ENCODE measurements around the gene RGP1. TPM values are rescaled to one million over a fixed set of nuclear protein-coding genes. Genes with fewer than 3 reads are reported as not detected.

The RGP1 gene, protein sequence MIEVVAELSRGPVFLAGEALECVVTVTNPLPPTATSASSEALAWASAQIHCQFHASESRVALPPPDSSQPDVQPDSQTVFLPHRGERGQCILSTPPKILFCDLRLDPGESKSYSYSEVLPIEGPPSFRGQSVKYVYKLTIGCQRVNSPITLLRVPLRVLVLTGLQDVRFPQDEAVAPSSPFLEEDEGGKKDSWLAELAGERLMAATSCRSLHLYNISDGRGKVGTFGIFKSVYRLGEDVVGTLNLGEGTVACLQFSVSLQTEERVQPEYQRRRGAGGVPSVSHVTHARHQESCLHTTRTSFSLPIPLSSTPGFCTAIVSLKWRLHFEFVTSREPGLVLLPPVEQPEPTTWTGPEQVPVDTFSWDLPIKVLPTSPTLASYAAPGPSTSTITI
- total RNA-seq, result 14.8 and 17.7 TPM in 2 replicates

DNA sequence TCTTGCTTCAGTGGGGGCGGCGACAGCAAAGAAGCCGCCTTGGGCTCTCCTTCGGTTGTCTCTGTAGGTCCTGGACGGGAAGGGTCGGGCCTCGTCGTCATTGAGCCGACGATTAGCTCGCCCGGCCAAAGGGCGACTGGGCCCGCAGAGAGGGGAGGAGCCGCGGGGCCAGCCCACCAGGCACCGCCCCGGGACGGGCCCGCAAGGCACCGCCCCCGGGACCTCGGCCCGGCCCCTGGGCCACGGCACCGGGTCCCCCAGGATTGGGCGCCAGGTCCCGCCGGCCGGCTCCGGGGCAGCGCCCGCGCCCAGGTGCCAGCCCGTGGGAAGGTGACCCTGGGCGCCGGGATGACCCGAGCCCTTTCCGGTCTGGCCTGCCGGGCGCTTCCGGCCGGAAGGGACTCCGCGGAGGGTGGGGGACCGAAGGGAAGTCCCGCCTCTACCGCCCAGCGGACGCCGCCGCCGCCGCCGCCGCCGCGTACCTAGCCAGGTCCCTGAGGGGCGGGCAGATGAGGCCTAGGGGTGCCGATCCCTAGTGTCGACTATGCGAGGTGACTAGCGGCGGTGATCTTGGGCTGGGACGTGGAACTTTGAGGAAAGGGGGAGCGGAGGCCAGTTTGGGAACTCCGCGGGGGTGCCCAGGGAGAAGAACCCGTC lies at the start of gene RGP1, which contains the start of gene GBA2:
TSS of gene RGP1 (plus strand) at position 430 of the 657 bp plus-strand sequence. CDS start 469 bp downstream, outside the sequence.
TSS of gene GBA2 (minus strand) at position 371 of the 657 bp plus-strand sequence. CDS start 524 bp downstream, outside the sequence.
- TF ChIP-seq, protein P1, sequence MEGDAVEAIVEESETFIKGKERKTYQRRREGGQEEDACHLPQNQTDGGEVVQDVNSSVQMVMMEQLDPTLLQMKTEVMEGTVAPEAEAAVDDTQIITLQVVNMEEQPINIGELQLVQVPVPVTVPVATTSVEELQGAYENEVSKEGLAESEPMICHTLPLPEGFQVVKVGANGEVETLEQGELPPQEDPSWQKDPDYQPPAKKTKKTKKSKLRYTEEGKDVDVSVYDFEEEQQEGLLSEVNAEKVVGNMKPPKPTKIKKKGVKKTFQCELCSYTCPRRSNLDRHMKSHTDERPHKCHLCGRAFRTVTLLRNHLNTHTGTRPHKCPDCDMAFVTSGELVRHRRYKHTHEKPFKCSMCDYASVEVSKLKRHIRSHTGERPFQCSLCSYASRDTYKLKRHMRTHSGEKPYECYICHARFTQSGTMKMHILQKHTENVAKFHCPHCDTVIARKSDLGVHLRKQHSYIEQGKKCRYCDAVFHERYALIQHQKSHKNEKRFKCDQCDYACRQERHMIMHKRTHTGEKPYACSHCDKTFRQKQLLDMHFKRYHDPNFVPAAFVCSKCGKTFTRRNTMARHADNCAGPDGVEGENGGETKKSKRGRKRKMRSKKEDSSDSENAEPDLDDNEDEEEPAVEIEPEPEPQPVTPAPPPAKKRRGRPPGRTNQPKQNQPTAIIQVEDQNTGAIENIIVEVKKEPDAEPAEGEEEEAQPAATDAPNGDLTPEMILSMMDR (IDR thresholded peaks at IDR 0.05; ENCODE audit: insufficient read depth, low read depth, low read length), result no peak
- peak; percentile 79 for DNase-seq (ENCODE audit: low read depth)
- peak within 1 kb of the TSS; percentile 91 for H3K4me3 ChIP-seq (ENCODE audit: low read depth, low read length)

DNA sequence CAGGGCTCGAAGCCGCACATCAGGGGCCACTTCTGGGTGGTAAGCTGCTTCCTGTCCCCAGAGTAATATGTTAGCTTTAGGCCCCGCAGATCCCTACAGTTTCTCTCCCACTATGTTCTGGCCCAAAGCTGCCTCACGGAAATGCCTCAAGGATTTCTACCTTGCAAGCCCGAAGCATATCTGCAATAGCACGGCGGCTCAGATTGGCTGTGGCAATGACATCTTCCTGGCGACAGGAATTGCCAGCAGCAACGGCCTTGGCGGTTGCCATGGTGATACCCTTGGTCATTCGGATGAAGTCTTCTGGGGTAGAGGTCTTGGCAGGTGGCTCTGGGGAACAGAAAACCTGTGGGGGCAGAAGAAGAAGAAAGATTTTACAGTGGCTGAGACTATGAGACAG lies 49.1 kb upstream of the RGP1 start:
- TF ChIP-seq, protein P1 (IDR thresholded peaks at IDR 0.05; ENCODE audit: insufficient read depth, low read depth, low read length), result no peak
- no peak for DNase-seq (ENCODE audit: low read depth)
- H3K4me3 ChIP-seq (ENCODE audit: low read depth, low read length), result no peak overlapping the region

DNA sequence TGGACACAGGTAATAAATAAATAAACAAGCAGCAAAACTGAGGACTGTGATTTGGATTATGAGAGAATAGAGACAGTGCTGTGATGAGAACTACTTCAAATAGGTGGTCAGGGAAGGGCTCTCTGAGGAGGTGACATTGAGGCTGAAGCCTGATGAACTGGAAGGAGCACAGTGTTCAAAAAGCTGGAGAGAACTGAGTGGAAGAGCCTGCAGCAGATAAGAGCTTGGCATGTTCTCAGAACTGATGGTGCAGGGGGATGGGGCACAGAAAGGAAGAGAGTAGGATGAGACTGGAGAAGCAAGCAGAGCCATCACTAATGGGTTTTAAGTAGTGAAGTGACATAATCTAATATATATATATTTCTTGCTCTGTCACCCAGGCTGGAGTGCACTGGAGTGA lies 48.1 kb upstream of the RGP1 start:
- TF ChIP-seq, protein P1 (IDR thresholded peaks at IDR 0.05; ENCODE audit: insufficient read depth, low read depth, low read length), result no peak
- H3K4me3 ChIP-seq (ENCODE audit: low read depth, low read length), result no peak overlapping the region
- no peak for DNase-seq (ENCODE audit: low read depth)

DNA sequence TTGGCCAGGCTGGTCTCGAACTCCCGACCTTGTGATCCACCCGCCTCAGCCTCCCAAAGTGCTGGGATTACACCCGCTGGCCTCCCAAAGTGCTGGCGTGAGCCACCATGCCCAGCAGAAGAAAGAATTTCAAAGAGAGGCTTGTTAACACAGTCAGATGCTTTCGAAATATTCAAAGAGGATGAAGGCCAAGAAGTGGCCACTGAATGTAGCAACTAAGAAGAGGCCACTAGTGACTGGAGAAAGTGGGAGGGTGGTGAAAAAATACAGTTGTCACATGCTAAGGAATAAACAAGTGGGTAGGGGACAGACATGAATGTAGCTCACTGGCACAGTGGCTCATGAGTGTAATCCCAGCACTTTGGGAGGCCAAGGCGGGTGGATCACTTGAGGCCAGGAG lies 46.4 kb upstream of the RGP1 start:
- TF ChIP-seq, protein P1 (IDR thresholded peaks at IDR 0.05; ENCODE audit: insufficient read depth, low read depth, low read length), result no peak
- no peak overlapping the region for H3K4me3 ChIP-seq (ENCODE audit: low read depth, low read length)

DNA sequence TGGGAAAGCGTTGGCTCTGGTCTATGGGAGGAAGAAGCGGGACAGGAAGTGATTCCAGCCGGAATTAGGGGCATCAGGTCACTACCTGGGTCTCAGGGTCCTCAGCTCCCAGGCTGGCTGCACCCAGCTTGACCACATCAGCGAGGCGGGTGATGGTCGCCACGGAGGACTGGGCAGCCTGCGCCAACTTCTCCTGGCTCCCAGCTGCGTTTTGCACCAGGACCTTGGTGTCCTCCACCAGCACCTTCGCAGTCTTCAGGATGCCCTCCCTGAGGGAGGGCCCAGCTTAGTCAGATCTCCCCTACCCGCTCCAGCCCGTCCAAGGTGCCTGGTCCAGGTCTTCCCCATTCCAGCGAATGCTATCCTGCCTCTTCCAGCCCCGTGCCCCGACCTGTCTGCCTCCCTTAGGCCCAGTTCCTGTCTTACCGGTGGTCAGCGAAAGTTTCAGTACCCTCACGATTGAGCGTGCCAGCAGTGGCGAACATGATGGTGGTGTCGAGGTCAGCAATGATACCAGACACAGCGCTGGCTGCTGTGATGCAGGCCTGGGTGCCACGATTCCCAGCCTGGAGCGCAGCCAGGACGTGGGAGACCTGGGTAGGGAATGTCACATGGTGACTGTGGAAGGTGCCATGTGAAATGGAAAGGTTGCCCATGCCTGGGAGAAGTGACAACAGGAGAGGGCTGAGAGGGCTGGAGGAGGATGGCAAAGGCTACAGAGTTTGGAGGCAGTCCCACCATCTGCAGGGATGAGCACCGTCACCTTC lies 45.0 kb upstream of the RGP1 start:
- H3K4me3 ChIP-seq (ENCODE audit: low read depth, low read length), result no peak overlapping the region
- TF ChIP-seq, protein P1 (IDR thresholded peaks at IDR 0.05; ENCODE audit: insufficient read depth, low read depth, low read length), result no peak
- no peak for DNase-seq (ENCODE audit: low read depth)

More for the DNA sequence above, 46.4 kb upstream of the RGP1 start:
- DNase-seq (ENCODE audit: low read depth), result no peak

DNA sequence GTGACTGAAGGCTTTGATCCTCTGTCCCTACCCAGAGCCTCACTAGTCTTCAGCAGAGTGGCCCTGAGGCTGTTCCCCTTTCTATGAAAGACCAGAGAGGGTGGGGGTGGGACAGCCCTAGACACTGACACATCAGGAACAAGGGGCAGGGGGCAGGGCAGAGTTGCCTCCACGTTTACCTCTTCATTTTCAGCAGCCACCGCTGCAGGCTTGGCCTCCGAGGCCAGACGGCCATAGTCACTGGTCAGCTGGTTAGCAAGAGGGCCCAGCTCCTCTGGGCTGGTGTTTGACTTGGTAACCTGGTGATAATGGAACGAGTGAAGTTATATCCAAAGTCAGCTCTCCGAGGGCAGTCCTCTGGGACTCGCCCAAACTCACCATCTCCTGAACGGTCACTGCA lies 43.7 kb upstream of the RGP1 start:
- no peak for DNase-seq (ENCODE audit: low read depth)
- TF ChIP-seq, protein P1 (IDR thresholded peaks at IDR 0.05; ENCODE audit: insufficient read depth, low read depth, low read length), result no peak
- no peak overlapping the region for H3K4me3 ChIP-seq (ENCODE audit: low read depth, low read length)
